GM19395 (cell line): ENCODE results near the gene BAIAP2.
"Not testable (repeated sequence)": the region's sequence is repeated elsewhere in the genome, so short reads cannot be mapped to it uniquely, and the experiment has no call there.

ENCODE experiments used
- ATAC-seq: cut with Tn5 transposase; IDR thresholded peaks from one replicate; pipeline ENCODE4 v1.9.1; 2021; ENCODE audit warnings: mild to moderate bottlenecking, moderate library complexity; ENCODE audit not compliant: unreplicated experiment

Gene BAIAP2

GRCh38 chr17:81021531-81022343, 13.2 kb upstream of the BAIAP2 start:
- no peak for ATAC-seq

GRCh38 chr17:81022344-81022676, 12.6 kb upstream of the BAIAP2 start:
- ATAC-seq: no peak

GRCh38 chr17:81025065-81025740, 9.7 kb upstream of the BAIAP2 start:
- ATAC-seq: no peak

- no peak for ATAC-seq
Measured at GRCh38 chr17:81025741-81026129, 9.2 kb upstream of the BAIAP2 start.

GRCh38 chr17:81026266-81027036, 8.5 kb upstream of the BAIAP2 start:
- no peak for ATAC-seq

- no peak for ATAC-seq
Measured at GRCh38 chr17:81027038-81027437, 7.9 kb upstream of the BAIAP2 start.

- ATAC-seq: no peak
Measured at GRCh38 chr17:81027591-81028505, 7.1 kb upstream of the BAIAP2 start.

- no peak for ATAC-seq
Measured at GRCh38 chr17:81028506-81028858, 6.5 kb upstream of the BAIAP2 start.

- no peak for ATAC-seq
Measured at GRCh38 chr17:81029859-81030258, 5.1 kb upstream of the BAIAP2 start.

- not testable (repeated sequence) for ATAC-seq
Measured at GRCh38 chr17:81030312-81030711, 4.6 kb upstream of the BAIAP2 start.

- no peak for ATAC-seq
Measured at GRCh38 chr17:81030741-81031565, 4.0 kb upstream of the BAIAP2 start.

- no peak for ATAC-seq
Measured at GRCh38 chr17:81031566-81032550, 3.1 kb upstream of the BAIAP2 start.

- ATAC-seq: no peak
Measured at GRCh38 chr17:81032641-81033480, 2.1 kb upstream of the BAIAP2 start.

GRCh38 chr17:81033535-81034167, 1.3 kb upstream of the BAIAP2 start:
- ATAC-seq: no peak

- ATAC-seq: peak; percentile 15
Measured at GRCh38 chr17:81034168-81034777, 678 bp upstream of the BAIAP2 start.

- no peak for ATAC-seq
Measured at GRCh38 chr17:81035521-81036196, 708 bp downstream of the BAIAP2 start.
